CD8-positive, alpha-beta memory T cell (primary cell): ENCODE data around the gene ASIC1. TPM values are rescaled to one million over a fixed set of nuclear protein-coding genes. Genes with fewer than 3 reads are reported as not detected.
A peak's percentile ranks its signal among the peaks of the same experiment; 100 is the strongest.

Experiments
- CTCF ChIA-PET: fragments of 350-600 bp; sonication (Branson Sonifier 250); formaldehyde crosslinking; loops from one replicate; lab custom pipeline; 2021; ENCODE audit warnings: antibody characterized with exemption; lab: Charles Lee
- POLR2A ChIA-PET: fragments of 350-600 bp; sonication (Branson Sonifier 250); formaldehyde crosslinking; loops from one replicate; lab custom pipeline; 2021; ENCODE audit warnings: antibody characterized with exemption; lab: Charles Lee
- DNase-seq, 5 donors: peaks; one replicate each; pipeline versions ENCODE4 v3.0.0 to v3.0.0-alpha.2; 2020 to 2022; ENCODE audit warnings: mixed read lengths in 1 of 5
- H3K27ac ChIP-seq: one replicate; pipeline ENCODE4 v1.7.0; 2013; ENCODE audit warnings: low read depth, mild to moderate bottlenecking, low read length, moderate library complexity
- H3K27me3 ChIP-seq: 2 replicates; pipeline ENCODE4 v1.7.0; 2013; ENCODE audit warnings: low read length, mild to moderate bottlenecking; ENCODE audit not compliant: insufficient read depth, poor library complexity, severe bottlenecking
- H3K36me3 ChIP-seq: 2 replicates; pipeline ENCODE4 v1.7.0; 2013; ENCODE audit warnings: mild to moderate bottlenecking, low read length, moderate library complexity; ENCODE audit not compliant: insufficient read depth
- H3K4me1 ChIP-seq: 2 replicates; pipeline ENCODE4 v1.7.0; 2013; ENCODE audit warnings: mild to moderate bottlenecking, low read length, moderate library complexity; ENCODE audit not compliant: insufficient read depth
- H3K4me3 ChIP-seq: 2 replicates; pipeline ENCODE4 v1.7.0; 2013; ENCODE audit warnings: mild to moderate bottlenecking, low read length
- H3K9me3 ChIP-seq: 2 replicates; pipeline ENCODE4 v1.7.0; 2013; ENCODE audit warnings: mild to moderate bottlenecking, low read length
- H3K27ac Mint-ChIP-seq, 8 donors: one replicate each; pipeline ENCODE4 v1.8.0; 2020 to 2021; ENCODE audit warnings: mixed read lengths in 8 of 8, mild to moderate bottlenecking in 6 of 8, inconsistent platforms in 3 of 8, moderate library complexity in 3 of 8
- H3K27me3 Mint-ChIP-seq, 2 donors: one replicate each; pipeline ENCODE4 v1.8.0; 2020 to 2021; ENCODE audit warnings: mixed read lengths in 2 of 2, mild to moderate bottlenecking in 1 of 2, moderate library complexity in 1 of 2
- H3K36me3 Mint-ChIP-seq, 3 donors: one replicate each; pipeline ENCODE4 v1.8.0; 2020 to 2021; ENCODE audit warnings: mixed read lengths in 3 of 3, inconsistent platforms in 1 of 3, mild to moderate bottlenecking in 1 of 3
- H3K4me1 Mint-ChIP-seq, 3 donors: one replicate each; pipeline ENCODE4 v1.8.0; 2020 to 2021; ENCODE audit warnings: mixed read lengths in 3 of 3, inconsistent platforms in 1 of 3, mild to moderate bottlenecking in 1 of 3
- H3K4me3 Mint-ChIP-seq, 7 donors: one replicate each; pipeline ENCODE4 v1.8.0; 2020 to 2021; ENCODE audit warnings: mixed read lengths in 7 of 7, mild to moderate bottlenecking in 6 of 7, moderate library complexity in 4 of 7, inconsistent platforms in 2 of 7
- H3K9me3 Mint-ChIP-seq, 5 donors: one replicate each; pipeline ENCODE4 v1.8.0; 2020 to 2022; ENCODE audit warnings: mixed read lengths in 5 of 5, mild to moderate bottlenecking in 3 of 5, moderate library complexity in 2 of 5, inconsistent platforms in 1 of 5
- polyA plus RNA-seq: library from polyadenylated mRNA; unstranded; fragments of 300-500 nt; fragmentation: Illumina TruSeq; gene quantifications from one replicate; pipeline ENCODE4 v1.2.3, GENCODE V29; 2021
- total RNA-seq, 2 experiments: library from RNA; stranded (reverse); gene quantifications; one replicate each; pipeline ENCODE4 v1.2.3, GENCODE V29; 2021

ASIC1 gene
- total and polyA plus RNA-seq, 3 experiments from 2014 or later, result 0.07 to 6.4 (median 6.4) TPM

GRCh38 chr12:50085615-50086072 is 28.2 kb downstream of the ASIC1 start:
- peaks cover 27 to 38% (median 29%) of the 10 kb centered on the region in 3 donors for H3K4me1 Mint-ChIP-seq
- peak overlapping the region; percentile 90 to 97 (median 95) for H3K4me3 Mint-ChIP-seq
- Histone ChIP-seq H3K36me3 (peaks cover 19% of the 10 kb centered on the region), H3K27me3 (no peaks in the 10 kb centered on the region), H3K4me1 (peaks cover 18% of the 10 kb centered on the region), H3K4me3 (peak overlapping the region; percentile 29), H3K27ac (peak overlapping the region; percentile 89), H3K9me3 (no peaks in the 10 kb centered on the region)
- no peak for DNase-seq
- ChIA-PET CTCF (interaction anchor here (0.9 to 11.1 kb wide), 11 partner anchors 9 to 104 kb away, joined by 3 to 118 read pairs (median 8); partner anchors contain the start of genes CERS5 and COX14), POLR2A (interaction anchor here (1.0 to 2.5 kb wide), 3 partner anchors 26 to 81 kb away, joined by 4 to 48 read pairs (median 17); partner anchors contain the start of genes CERS5 and COX14)
- peaks cover 4 to 45% (median 12%) of the 10 kb centered on the region in 3 donors for H3K36me3 Mint-ChIP-seq
- peak overlapping the region; percentile 94 to 98 (median 96) for H3K27ac Mint-ChIP-seq
- H3K27me3 Mint-ChIP-seq, result no peaks in the 10 kb centered on the region
- no peaks in the 10 kb centered on the region for H3K9me3 Mint-ChIP-seq

- Mint-ChIP-seq H3K4me3 (peak overlapping the region; percentile 90 to 97 (median 95)), H3K27ac (peak overlapping the region; percentile 94 to 98 (median 96)), H3K27me3 (no peaks in the 10 kb centered on the region), H3K4me1 (peaks cover 27 to 38% (median 29%) of the 10 kb centered on the region in 3 donors), H3K9me3 (no peaks in the 10 kb centered on the region), H3K36me3 (peaks cover 4 to 48% (median 13%) of the 10 kb centered on the region in 3 donors)
- ChIA-PET CTCF (interaction anchor here (1.2 to 11.1 kb wide), 6 partner anchors 9 to 92 kb away, joined by 3 to 118 read pairs (median 10); partner anchors contain the start of gene COX14), POLR2A (interaction anchor here (2.5 kb wide), 1 partner anchor 26 kb away, joined by 48 read pairs; the partner anchor contains the start of gene COX14)
- DNase-seq, result peak in 1 of 5 donors; percentile 47
- Histone ChIP-seq H3K27ac (peak overlapping the region; percentile 89), H3K27me3 (no peaks in the 10 kb centered on the region), H3K4me3 (peak overlapping the region; percentile 29), H3K36me3 (peaks cover 22% of the 10 kb centered on the region), H3K9me3 (no peaks in the 10 kb centered on the region), H3K4me1 (peaks cover 18% of the 10 kb centered on the region)
These were observed 28.8 kb downstream of the ASIC1 start for GRCh38 chr12:50086148-50086547.

- peaks cover 29% of the 10 kb centered on the region for H3K36me3 ChIP-seq
- POLR2A ChIA-PET, result no interaction called here
- peak overlapping the region in 6 of 7 donors; percentile 6 to 97 (median 41) for H3K4me3 Mint-ChIP-seq
These were observed 29.8 kb downstream of the ASIC1 start for GRCh38 chr12:50087151-50087550.

GRCh38 chr12:50087995-50088394 is 30.6 kb downstream of the ASIC1 start:
- no peaks in the 10 kb centered on the region for H3K27me3 ChIP-seq
- H3K36me3 ChIP-seq, result peaks cover 29% of the 10 kb centered on the region
- H3K36me3 Mint-ChIP-seq, result peaks cover 4 to 58% (median 17%) of the 10 kb centered on the region in 3 donors
- ChIA-PET POLR2A (no interaction called here), CTCF (interaction anchor here (0.6 to 11.1 kb wide), 15 partner anchors 9 to 93 kb away, joined by 3 to 118 read pairs (median 4); partner anchors contain the start of genes CERS5, COX14 and GPD1)
- peak overlapping the region in 1 of 7 donors; percentile 85 for H3K4me3 Mint-ChIP-seq
- H3K4me3 ChIP-seq, result no peak overlapping the region
- no peak for DNase-seq
- H3K9me3 ChIP-seq, result no peaks in the 10 kb centered on the region
- H3K27me3 Mint-ChIP-seq, result no peaks in the 10 kb centered on the region
- H3K27ac ChIP-seq, result no peak overlapping the region
- H3K27ac Mint-ChIP-seq, result peak overlapping the region in 4 of 8 donors; percentile 62 to 98 (median 69)
- peaks cover 27 to 38% (median 29%) of the 10 kb centered on the region in 3 donors for H3K4me1 Mint-ChIP-seq
- H3K9me3 Mint-ChIP-seq, result no peaks in the 10 kb centered on the region
- H3K4me1 ChIP-seq, result peaks cover 18% of the 10 kb centered on the region

More at GRCh38 chr12:50087151-50087550, 29.8 kb downstream of the ASIC1 start:
- Mint-ChIP-seq H3K36me3 (peaks cover 4 to 56% (median 17%) of the 10 kb centered on the region in 3 donors), H3K27me3 (no peaks in the 10 kb centered on the region), H3K9me3 (no peaks in the 10 kb centered on the region), H3K27ac (peak overlapping the region in 6 of 8 donors; percentile 4 to 98 (median 88)), H3K4me1 (peaks cover 27 to 38% (median 29%) of the 10 kb centered on the region in 3 donors)
- Histone ChIP-seq H3K27ac (no peak overlapping the region), H3K27me3 (no peaks in the 10 kb centered on the region), H3K4me1 (peaks cover 18% of the 10 kb centered on the region), H3K9me3 (no peaks in the 10 kb centered on the region), H3K4me3 (no peak overlapping the region)
- peak in 1 of 5 donors; percentile 21 for DNase-seq
- CTCF ChIA-PET, result interaction anchor here (0.9 to 11.1 kb wide), 7 partner anchors 11 to 94 kb away, joined by 3 to 118 read pairs (median 3); partner anchors contain the start of gene COX14

GRCh38 chr12:50088577-50089335 is 31.4 kb downstream of the ASIC1 start:
- Histone ChIP-seq H3K4me3 (no peak overlapping the region), H3K36me3 (peaks cover 32% of the 10 kb centered on the region), H3K9me3 (no peaks in the 10 kb centered on the region), H3K27ac (no peak overlapping the region), H3K4me1 (peaks cover 18% of the 10 kb centered on the region), H3K27me3 (no peaks in the 10 kb centered on the region)
- Mint-ChIP-seq H3K4me3 (peak overlapping the region in 1 of 7 donors; percentile 85), H3K27ac (peak overlapping the region; percentile 22 to 98 (median 64)), H3K9me3 (no peaks in the 10 kb centered on the region), H3K27me3 (no peaks in the 10 kb centered on the region), H3K4me1 (peaks cover 23 to 34% (median 26%) of the 10 kb centered on the region in 3 donors), H3K36me3 (peaks cover 4 to 64% (median 17%) of the 10 kb centered on the region in 3 donors)
- CTCF ChIA-PET, result interaction anchor here (0.6 to 11.1 kb wide), 14 partner anchors 8 to 87 kb away, joined by 3 to 118 read pairs (median 4); partner anchors contain the start of genes CERS5, COX14 and GPD1
- peak; percentile 20 to 68 (median 35) for DNase-seq
- POLR2A ChIA-PET, result no interaction called here

GRCh38 chr12:50089730-50090129 is 32.3 kb downstream of the ASIC1 start:
- no peaks in the 10 kb centered on the region for H3K27me3 ChIP-seq
- H3K36me3 ChIP-seq, result peaks cover 38% of the 10 kb centered on the region
- no peaks in the 10 kb centered on the region for H3K9me3 Mint-ChIP-seq
- H3K36me3 Mint-ChIP-seq, result peaks cover 4 to 72% (median 17%) of the 10 kb centered on the region in 3 donors
- H3K4me3 Mint-ChIP-seq, result no peak overlapping the region
- no peak overlapping the region for H3K27ac ChIP-seq
- H3K4me1 ChIP-seq, result peaks cover 13% of the 10 kb centered on the region
- no peaks in the 10 kb centered on the region for H3K9me3 ChIP-seq
- H3K4me1 Mint-ChIP-seq, result peaks cover 19 to 31% (median 24%) of the 10 kb centered on the region in 3 donors
- DNase-seq, result peak in 1 of 5 donors; percentile 24
- no peak overlapping the region for H3K4me3 ChIP-seq
- H3K27ac Mint-ChIP-seq, result no peak overlapping the region
- no peaks in the 10 kb centered on the region for H3K27me3 Mint-ChIP-seq
- ChIA-PET CTCF (interaction anchor here (1.1 to 11.1 kb wide), 8 partner anchors 7 to 86 kb away, joined by 3 to 118 read pairs (median 4); partner anchors contain the start of gene COX14), POLR2A (no interaction called here)

GRCh38 chr12:50090391-50090790 is 33.0 kb downstream of the ASIC1 start:
- Mint-ChIP-seq H3K4me1 (peaks cover 17 to 27% (median 21%) of the 10 kb centered on the region in 3 donors), H3K27ac (no peak overlapping the region), H3K36me3 (peaks cover 4 to 76% (median 19%) of the 10 kb centered on the region in 3 donors), H3K4me3 (no peak overlapping the region), H3K27me3 (no peaks in the 10 kb centered on the region), H3K9me3 (no peaks in the 10 kb centered on the region)
- H3K27me3 ChIP-seq, result no peaks in the 10 kb centered on the region
- no peak overlapping the region for H3K4me3 ChIP-seq
- peaks cover 13% of the 10 kb centered on the region for H3K4me1 ChIP-seq
- no peaks in the 10 kb centered on the region for H3K9me3 ChIP-seq
- H3K27ac ChIP-seq, result no peak overlapping the region
- ChIA-PET CTCF (interaction anchor here (1.0 to 11.1 kb wide), 6 partner anchors 16 to 86 kb away, joined by 3 to 118 read pairs (median 4); partner anchors contain the start of gene COX14), POLR2A (interaction anchor here (1.0 kb wide), 1 partner anchor 25 kb away, joined by 3 read pairs; no protein-coding TSS in a partner anchor)
- H3K36me3 ChIP-seq, result peaks cover 42% of the 10 kb centered on the region
- DNase-seq, result no peak
